Measurements from ENCODE around the gene WNT9A. TPM values are rescaled to one million over a fixed set of nuclear protein-coding genes. Genes with fewer than 3 reads are reported as not detected.
"Not testable (repeated sequence)": the region's sequence is repeated elsewhere in the genome, so short reads cannot be mapped to it uniquely, and the experiment has no call there.

The WNT9A gene
- total RNA-seq (ENCODE audit: insufficient read depth, low replicate concordance), result 8.7 TPM

- peak; percentile 82 for DNase-seq (ENCODE audit: low spot score)
Observed at GRCh38 chr1:227947676-227948492, at the start of gene WNT9A. Gene WNT9A (minus strand): TSS chr1:227947932. CDS start chr1:227947887, 45 bp downstream.

GRCh38 chr1:227996187-227996950 is 48.6 kb upstream of the WNT9A start:
- no peak for DNase-seq (ENCODE audit: low spot score)

- DNase-seq (ENCODE audit: low spot score), result no peak
Observed at GRCh38 chr1:227994632-227995300, 47.0 kb upstream of the WNT9A start.

- no peak for DNase-seq (ENCODE audit: low spot score)
Observed at GRCh38 chr1:227987181-227987580, 39.4 kb upstream of the WNT9A start.

GRCh38 chr1:227975583-227976283 is 28.0 kb upstream of the WNT9A start:
- DNase-seq (ENCODE audit: low spot score), result not testable (repeated sequence)

GRCh38 chr1:227973724-227974288 is 26.1 kb upstream of the WNT9A start:
- not testable (repeated sequence) for DNase-seq (ENCODE audit: low spot score)

- DNase-seq (ENCODE audit: low spot score), result not testable (repeated sequence)
Observed at GRCh38 chr1:227972843-227973374, 25.2 kb upstream of the WNT9A start.

- not testable (repeated sequence) for DNase-seq (ENCODE audit: low spot score)
Observed at GRCh38 chr1:227972283-227972679, 24.5 kb upstream of the WNT9A start.

- not testable (repeated sequence) for DNase-seq (ENCODE audit: low spot score)
Observed at GRCh38 chr1:227971643-227972282, 24.0 kb upstream of the WNT9A start.

- not testable (repeated sequence) for DNase-seq (ENCODE audit: low spot score)
Observed at GRCh38 chr1:227971216-227971615, 23.5 kb upstream of the WNT9A start.

- DNase-seq (ENCODE audit: low spot score), result not testable (repeated sequence)
Observed at GRCh38 chr1:227970076-227970995, 22.6 kb upstream of the WNT9A start.

GRCh38 chr1:227967815-227968214 is 20.1 kb upstream of the WNT9A start:
- DNase-seq (ENCODE audit: low spot score), result not testable (repeated sequence)

- DNase-seq (ENCODE audit: low spot score), result not testable (repeated sequence)
Observed at GRCh38 chr1:227966733-227967132, 19.0 kb upstream of the WNT9A start.

- DNase-seq (ENCODE audit: low spot score), result no peak
Observed at GRCh38 chr1:227961651-227962466, 14.1 kb upstream of the WNT9A start.

- DNase-seq (ENCODE audit: low spot score), result no peak
Observed at GRCh38 chr1:227959325-227959860, 11.7 kb upstream of the WNT9A start.

GRCh38 chr1:227958617-227959324 is 11.0 kb upstream of the WNT9A start:
- DNase-seq (ENCODE audit: low spot score), result no peak

GRCh38 chr1:227955808-227956207 is 8.1 kb upstream of the WNT9A start:
- DNase-seq (ENCODE audit: low spot score), result no peak
